Fibroblast of skin of left quadriceps (primary cell): ENCODE measurements around the gene ROBO1.
"Not testable (repeated sequence)": the region's sequence is repeated elsewhere in the genome, so short reads cannot be mapped to it uniquely, and the experiment has no call there.

Experiments
- DNase-seq, 2 experiments: peaks; one replicate each; pipeline ENCODE4 v3.0.0-alpha.2; 2013; ENCODE audit warnings: low read depth in 2 of 2

Gene ROBO1

GRCh38 chr3:78708565-78709073 lies 1059.2 kb downstream of the ROBO1 start:
- DNase-seq = no peak

GRCh38 chr3:78707609-78708008 lies 1060.2 kb downstream of the ROBO1 start:
- no peak for DNase-seq

- no peak for DNase-seq
Measured at GRCh38 chr3:78706906-78707523, 1060.8 kb downstream of the ROBO1 start.

- peak in 1 of 2 experiments; percentile 2 for DNase-seq
Measured at GRCh38 chr3:78703944-78704343, 1063.9 kb downstream of the ROBO1 start.

GRCh38 chr3:78701537-78701936 lies 1066.3 kb downstream of the ROBO1 start:
- no peak for DNase-seq

GRCh38 chr3:78698431-78698830 lies 1069.4 kb downstream of the ROBO1 start:
- no peak for DNase-seq

GRCh38 chr3:78697426-78697825 lies 1070.4 kb downstream of the ROBO1 start:
- DNase-seq = no peak

GRCh38 chr3:78690766-78691165 lies 1077.0 kb downstream of the ROBO1 start:
- peak in 1 of 2 experiments; percentile 2 for DNase-seq

GRCh38 chr3:78689378-78689777 lies 1078.4 kb downstream of the ROBO1 start:
- no peak for DNase-seq

GRCh38 chr3:78687520-78687919 lies 1080.3 kb downstream of the ROBO1 start:
- DNase-seq = no peak

GRCh38 chr3:78683284-78683683 lies 1084.5 kb downstream of the ROBO1 start:
- DNase-seq = no peak

GRCh38 chr3:78675119-78675805 lies 1092.5 kb downstream of the ROBO1 start:
- not testable (repeated sequence) for DNase-seq

GRCh38 chr3:78670746-78671145 lies 1097.1 kb downstream of the ROBO1 start:
- DNase-seq = no peak

GRCh38 chr3:78670094-78670493 lies 1097.7 kb downstream of the ROBO1 start:
- no peak for DNase-seq

GRCh38 chr3:78668302-78668701 lies 1099.5 kb downstream of the ROBO1 start:
- no peak for DNase-seq

GRCh38 chr3:78666470-78666800 lies 1101.4 kb downstream of the ROBO1 start:
- peak; percentile 28 to 38 for DNase-seq

- DNase-seq = no peak
Measured at GRCh38 chr3:78665776-78666469, 1101.9 kb downstream of the ROBO1 start.

- DNase-seq = no peak
Measured at GRCh38 chr3:78665101-78665500, 1102.7 kb downstream of the ROBO1 start.

GRCh38 chr3:78660957-78661356 lies 1106.8 kb downstream of the ROBO1 start:
- no peak for DNase-seq

- DNase-seq = peak; percentile 12 to 17
Measured at GRCh38 chr3:78659386-78659987, 1108.3 kb downstream of the ROBO1 start.

- no peak for DNase-seq
Measured at GRCh38 chr3:78647726-78648125, 1120.1 kb downstream of the ROBO1 start.

GRCh38 chr3:78645628-78646310 lies 1122.0 kb downstream of the ROBO1 start:
- peak; percentile 53 to 58 for DNase-seq
